ENCODE results near the gene FBXL7. TPM values are rescaled to one million over a fixed set of nuclear protein-coding genes. Genes with fewer than 3 reads are reported as not detected.

Gene FBXL7
- total and polyA plus RNA-seq, 7 experiments from 2014 or later, result not detected

DNA sequence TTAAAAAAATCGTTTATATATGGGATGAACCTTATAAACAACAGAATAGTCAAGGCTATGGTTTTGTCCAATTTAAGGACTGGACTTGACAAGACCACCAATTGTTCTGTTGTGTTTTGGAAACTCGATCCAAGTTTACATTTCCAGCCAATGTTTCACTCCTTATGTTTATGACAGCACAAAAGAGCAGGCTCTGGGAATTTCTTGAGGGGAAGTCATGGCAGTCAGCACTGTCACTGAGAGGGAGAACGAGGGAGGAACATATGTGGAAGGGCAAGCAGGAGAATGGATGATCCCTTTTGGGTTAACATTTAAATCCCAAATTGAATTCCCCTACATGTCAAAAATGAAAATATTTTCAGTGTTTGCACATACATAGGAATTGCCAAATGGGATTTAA, 387.1 kb downstream of the FBXL7 start:
- no peak overlapping the region for H3K27ac Mint-ChIP-seq
- H3K9me3 Mint-ChIP-seq, result peaks cover 0 to 15% (median 2%) of the 10 kb centered on the region in 11 donors
- ATAC-seq (no peak), DNase-seq (no peak)
- no peak overlapping the region for H3K4me3 Mint-ChIP-seq
- Histone ChIP-seq H3K27ac (ENCODE audit: low read depth, low read length) (no peak overlapping the region), H3K4me3 (ENCODE audit: low read length) (no peak overlapping the region), H3K27me3 (ENCODE audit: control insufficient read depth in 2 of 2, insufficient read depth in 2 of 2, low read length in 2 of 2) (no peaks in the 10 kb centered on the region), H3K36me3 (ENCODE audit: control insufficient read depth in 2 of 3, insufficient read depth in 3 of 3, low read length in 3 of 3) (no peaks in the 10 kb centered on the region), H3K4me1 (ENCODE audit: control insufficient read depth in 2 of 2, insufficient read depth in 2 of 2, low read length in 2 of 2) (no peaks in the 10 kb centered on the region), H3K9me3 (ENCODE audit: control insufficient read depth in 2 of 3, low read length in 3 of 3) (peaks cover 0 to 3% (median 0%) of the 10 kb centered on the region in 3 experiments)
- ChIA-PET POLR2A (no interaction called here), CTCF (no interaction called here)
- H3K27me3 Mint-ChIP-seq, result no peaks in the 10 kb centered on the region
- intact Hi-C loops (cut with micrococcal nuclease), result no loop called here
- H3K4me1 Mint-ChIP-seq, result no peaks in the 10 kb centered on the region
- no peaks in the 10 kb centered on the region for H3K36me3 Mint-ChIP-seq

GRCh38 chr5:15889001-15889400, 389.0 kb downstream of the FBXL7 start:
- DNase-seq (no peak), ATAC-seq (no peak)
- Mint-ChIP-seq H3K27me3 (no peaks in the 10 kb centered on the region), H3K27ac (no peak overlapping the region), H3K36me3 (no peaks in the 10 kb centered on the region), H3K4me3 (no peak overlapping the region), H3K4me1 (no peaks in the 10 kb centered on the region), H3K9me3 (peaks cover 0 to 17% (median 4%) of the 10 kb centered on the region in 11 donors)
- CTCF ChIA-PET, result no interaction called here
- H3K27ac ChIP-seq (ENCODE audit: low read depth, low read length), result no peak overlapping the region
- peaks cover 0 to 5% (median 0%) of the 10 kb centered on the region in 3 experiments for H3K9me3 ChIP-seq (ENCODE audit: control insufficient read depth in 2 of 3, low read length in 3 of 3)
- no peaks in the 10 kb centered on the region for H3K36me3 ChIP-seq (ENCODE audit: control insufficient read depth in 2 of 3, insufficient read depth in 3 of 3, low read length in 3 of 3)
- no peaks in the 10 kb centered on the region for H3K4me1 ChIP-seq (ENCODE audit: control insufficient read depth in 2 of 2, insufficient read depth in 2 of 2, low read length in 2 of 2)
- intact Hi-C loops (cut with micrococcal nuclease), result no loop called here
- POLR2A ChIA-PET, result no interaction called here
- no peaks in the 10 kb centered on the region for H3K27me3 ChIP-seq (ENCODE audit: control insufficient read depth in 2 of 2, insufficient read depth in 2 of 2, low read length in 2 of 2)
- no peak overlapping the region for H3K4me3 ChIP-seq (ENCODE audit: low read length)

GRCh38 chr5:15893866-15894265, 393.9 kb downstream of the FBXL7 start:
- no peaks in the 10 kb centered on the region for H3K4me1 ChIP-seq (ENCODE audit: control insufficient read depth in 2 of 2, insufficient read depth in 2 of 2, low read length in 2 of 2)
- peaks cover 0 to 17% (median 3%) of the 10 kb centered on the region in 11 donors for H3K9me3 Mint-ChIP-seq
- no peak for DNase-seq
- no peaks in the 10 kb centered on the region for H3K36me3 ChIP-seq (ENCODE audit: control insufficient read depth in 2 of 3, insufficient read depth in 3 of 3, low read length in 3 of 3)
- H3K27ac Mint-ChIP-seq, result no peak overlapping the region
- peaks cover 0 to 5% (median 0%) of the 10 kb centered on the region in 3 experiments for H3K9me3 ChIP-seq (ENCODE audit: control insufficient read depth in 2 of 3, low read length in 3 of 3)
- H3K27me3 ChIP-seq (ENCODE audit: control insufficient read depth in 2 of 2, insufficient read depth in 2 of 2, low read length in 2 of 2), result no peaks in the 10 kb centered on the region
- intact Hi-C loops (cut with micrococcal nuclease), result no loop called here
- H3K4me1 Mint-ChIP-seq, result no peaks in the 10 kb centered on the region
- no peak overlapping the region for H3K4me3 ChIP-seq (ENCODE audit: low read length)
- H3K27ac ChIP-seq (ENCODE audit: low read depth, low read length), result no peak overlapping the region
- CTCF ChIA-PET, result no interaction called here
- H3K36me3 Mint-ChIP-seq, result no peaks in the 10 kb centered on the region
- H3K27me3 Mint-ChIP-seq, result no peaks in the 10 kb centered on the region
- no peak overlapping the region for H3K4me3 Mint-ChIP-seq
- POLR2A ChIA-PET, result no interaction called here
- no peak for ATAC-seq

- H3K27ac ChIP-seq (ENCODE audit: low read depth, low read length), result no peak overlapping the region
- DNase-seq (no peak), ATAC-seq (no peak)
- Mint-ChIP-seq H3K27me3 (no peaks in the 10 kb centered on the region), H3K4me3 (no peak overlapping the region), H3K4me1 (no peaks in the 10 kb centered on the region), H3K36me3 (no peaks in the 10 kb centered on the region), H3K27ac (no peak overlapping the region), H3K9me3 (peaks cover 0 to 18% (median 2%) of the 10 kb centered on the region in 11 donors)
- ChIA-PET POLR2A (no interaction called here), CTCF (no interaction called here)
- H3K9me3 ChIP-seq (ENCODE audit: control insufficient read depth in 2 of 3, low read length in 3 of 3), result no peaks in the 10 kb centered on the region
- intact Hi-C loops (cut with micrococcal nuclease), result no loop called here
- no peak overlapping the region for H3K4me3 ChIP-seq (ENCODE audit: low read length)
- H3K27me3 ChIP-seq (ENCODE audit: control insufficient read depth in 2 of 2, insufficient read depth in 2 of 2, low read length in 2 of 2), result no peaks in the 10 kb centered on the region
- H3K4me1 ChIP-seq (ENCODE audit: control insufficient read depth in 2 of 2, insufficient read depth in 2 of 2, low read length in 2 of 2), result no peaks in the 10 kb centered on the region
- H3K36me3 ChIP-seq (ENCODE audit: control insufficient read depth in 2 of 3, insufficient read depth in 3 of 3, low read length in 3 of 3), result no peaks in the 10 kb centered on the region
These were observed 397.7 kb downstream of the FBXL7 start for GRCh38 chr5:15897656-15898055.

DNA sequence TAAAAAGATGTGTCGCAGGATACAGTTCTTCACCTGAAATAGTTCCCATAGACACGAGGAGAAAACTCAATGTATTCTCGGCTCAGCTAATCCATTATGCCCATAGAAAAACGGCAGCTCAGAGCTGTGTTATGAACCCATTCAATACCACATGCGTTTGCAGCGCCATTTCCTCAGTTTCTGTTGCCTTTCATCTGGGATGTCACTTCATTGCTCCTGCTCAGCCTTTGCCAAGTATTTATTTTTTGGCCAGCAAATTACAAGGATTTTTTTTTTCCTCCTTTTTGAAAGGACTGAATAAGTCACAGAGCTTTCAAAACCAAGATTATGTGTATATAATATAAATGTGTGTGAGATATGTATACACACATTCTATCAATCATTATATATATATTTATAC, 398.7 kb downstream of the FBXL7 start:
- H3K9me3 Mint-ChIP-seq, result peaks cover 0 to 18% (median 2%) of the 10 kb centered on the region in 11 donors
- H3K27ac Mint-ChIP-seq, result no peak overlapping the region
- ChIA-PET CTCF (no interaction called here), POLR2A (no interaction called here)
- DNase-seq (no peak), ATAC-seq (no peak)
- H3K36me3 Mint-ChIP-seq, result no peaks in the 10 kb centered on the region
- no peaks in the 10 kb centered on the region for H3K9me3 ChIP-seq (ENCODE audit: control insufficient read depth in 2 of 3, low read length in 3 of 3)
- no peak overlapping the region for H3K27ac ChIP-seq (ENCODE audit: low read depth, low read length)
- no peaks in the 10 kb centered on the region for H3K36me3 ChIP-seq (ENCODE audit: control insufficient read depth in 2 of 3, insufficient read depth in 3 of 3, low read length in 3 of 3)
- H3K4me3 ChIP-seq (ENCODE audit: low read length), result no peak overlapping the region
- no peaks in the 10 kb centered on the region for H3K27me3 ChIP-seq (ENCODE audit: control insufficient read depth in 2 of 2, insufficient read depth in 2 of 2, low read length in 2 of 2)
- intact Hi-C loops (cut with micrococcal nuclease), result no loop called here
- no peak overlapping the region for H3K4me3 Mint-ChIP-seq
- H3K27me3 Mint-ChIP-seq, result no peaks in the 10 kb centered on the region
- no peaks in the 10 kb centered on the region for H3K4me1 Mint-ChIP-seq
- H3K4me1 ChIP-seq (ENCODE audit: control insufficient read depth in 2 of 2, insufficient read depth in 2 of 2, low read length in 2 of 2), result no peaks in the 10 kb centered on the region

DNA sequence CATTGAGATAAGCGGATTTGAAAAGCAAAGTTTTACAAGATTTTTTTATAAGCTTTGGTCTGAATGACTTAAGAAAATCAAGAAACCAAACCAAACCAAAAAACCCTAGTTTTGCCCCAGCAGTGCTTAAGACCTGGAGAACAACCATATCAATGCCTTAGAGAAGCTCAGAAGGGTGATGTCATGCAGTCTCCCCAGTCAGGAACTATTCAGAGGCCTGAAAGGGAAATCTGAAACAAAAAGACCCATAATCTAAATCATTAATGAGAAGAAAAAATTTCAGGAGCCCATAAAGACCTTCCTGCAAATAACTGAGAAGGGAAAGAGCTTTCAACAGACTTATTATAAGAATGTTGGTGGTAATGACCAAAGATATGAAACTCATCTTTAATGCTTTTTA, 399.5 kb downstream of the FBXL7 start:
- no peak overlapping the region for H3K27ac Mint-ChIP-seq
- no peaks in the 10 kb centered on the region for H3K4me1 Mint-ChIP-seq
- no peaks in the 10 kb centered on the region for H3K36me3 Mint-ChIP-seq
- POLR2A ChIA-PET, result no interaction called here
- Histone ChIP-seq H3K36me3 (ENCODE audit: control insufficient read depth in 2 of 3, insufficient read depth in 3 of 3, low read length in 3 of 3) (no peaks in the 10 kb centered on the region), H3K27ac (ENCODE audit: low read depth, low read length) (no peak overlapping the region), H3K4me1 (ENCODE audit: control insufficient read depth in 2 of 2, insufficient read depth in 2 of 2, low read length in 2 of 2) (no peaks in the 10 kb centered on the region), H3K9me3 (ENCODE audit: control insufficient read depth in 2 of 3, low read length in 3 of 3) (no peaks in the 10 kb centered on the region), H3K27me3 (ENCODE audit: control insufficient read depth in 2 of 2, insufficient read depth in 2 of 2, low read length in 2 of 2) (no peaks in the 10 kb centered on the region), H3K4me3 (ENCODE audit: low read length) (no peak overlapping the region)
- H3K9me3 Mint-ChIP-seq, result peaks cover 0 to 18% (median 2%) of the 10 kb centered on the region in 11 donors
- no peak overlapping the region for H3K4me3 Mint-ChIP-seq
- CTCF ChIA-PET, result no interaction called here
- ATAC-seq, result no peak
- no peak for DNase-seq
- intact Hi-C loops (cut with micrococcal nuclease), result no loop called here
- H3K27me3 Mint-ChIP-seq, result no peaks in the 10 kb centered on the region

DNA sequence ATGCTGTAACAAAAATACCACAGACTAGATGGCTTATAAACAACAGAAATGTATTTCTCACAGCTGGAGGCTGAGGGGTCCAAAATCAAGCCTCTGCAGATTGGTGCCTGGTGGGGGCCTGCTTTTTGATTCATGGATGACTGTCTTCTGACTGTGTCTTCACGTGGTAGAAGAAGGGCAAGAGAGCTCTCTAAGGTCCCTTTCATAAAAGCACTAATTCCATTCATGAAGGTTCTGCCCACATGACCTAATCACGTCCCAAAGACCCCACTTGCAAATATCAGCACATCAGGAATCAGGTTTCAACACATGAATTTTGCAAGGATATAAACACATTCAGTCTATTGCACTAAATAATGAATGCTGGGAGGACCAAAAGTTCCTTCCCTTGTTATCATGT, 401.2 kb downstream of the FBXL7 start:
- DNase-seq (no peak), ATAC-seq (no peak)
- no peak overlapping the region for H3K27ac ChIP-seq (ENCODE audit: low read depth, low read length)
- ChIA-PET CTCF (no interaction called here), POLR2A (no interaction called here)
- no peak overlapping the region for H3K4me3 Mint-ChIP-seq
- no peaks in the 10 kb centered on the region for H3K36me3 Mint-ChIP-seq
- H3K4me3 ChIP-seq (ENCODE audit: low read length), result no peak overlapping the region
- peaks cover 0 to 18% (median 2%) of the 10 kb centered on the region in 11 donors for H3K9me3 Mint-ChIP-seq
- no peaks in the 10 kb centered on the region for H3K9me3 ChIP-seq (ENCODE audit: control insufficient read depth in 2 of 3, low read length in 3 of 3)
- no peak overlapping the region for H3K27ac Mint-ChIP-seq
- no peaks in the 10 kb centered on the region for H3K27me3 Mint-ChIP-seq
- no peaks in the 10 kb centered on the region for H3K27me3 ChIP-seq (ENCODE audit: control insufficient read depth in 2 of 2, insufficient read depth in 2 of 2, low read length in 2 of 2)
- H3K4me1 Mint-ChIP-seq, result no peaks in the 10 kb centered on the region
- intact Hi-C loops (cut with micrococcal nuclease), result no loop called here
- no peaks in the 10 kb centered on the region for H3K36me3 ChIP-seq (ENCODE audit: control insufficient read depth in 2 of 3, insufficient read depth in 3 of 3, low read length in 3 of 3)
- no peaks in the 10 kb centered on the region for H3K4me1 ChIP-seq (ENCODE audit: control insufficient read depth in 2 of 2, insufficient read depth in 2 of 2, low read length in 2 of 2)

All from naive thymus-derived CD4-positive, alpha-beta T cell (primary cell).